Measurements from ENCODE around the gene PTPN18. TPM values are rescaled to one million over a fixed set of nuclear protein-coding genes. Genes with fewer than 3 reads are reported as not detected.

Gene PTPN18, protein sequence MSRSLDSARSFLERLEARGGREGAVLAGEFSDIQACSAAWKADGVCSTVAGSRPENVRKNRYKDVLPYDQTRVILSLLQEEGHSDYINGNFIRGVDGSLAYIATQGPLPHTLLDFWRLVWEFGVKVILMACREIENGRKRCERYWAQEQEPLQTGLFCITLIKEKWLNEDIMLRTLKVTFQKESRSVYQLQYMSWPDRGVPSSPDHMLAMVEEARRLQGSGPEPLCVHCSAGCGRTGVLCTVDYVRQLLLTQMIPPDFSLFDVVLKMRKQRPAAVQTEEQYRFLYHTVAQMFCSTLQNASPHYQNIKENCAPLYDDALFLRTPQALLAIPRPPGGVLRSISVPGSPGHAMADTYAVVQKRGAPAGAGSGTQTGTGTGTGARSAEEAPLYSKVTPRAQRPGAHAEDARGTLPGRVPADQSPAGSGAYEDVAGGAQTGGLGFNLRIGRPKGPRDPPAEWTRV
- 100 to 1,000 TPM in 1 of 2 donors, 10 to 100 TPM in 1; 61.7 to 156 TPM for total RNA-seq

DNA sequence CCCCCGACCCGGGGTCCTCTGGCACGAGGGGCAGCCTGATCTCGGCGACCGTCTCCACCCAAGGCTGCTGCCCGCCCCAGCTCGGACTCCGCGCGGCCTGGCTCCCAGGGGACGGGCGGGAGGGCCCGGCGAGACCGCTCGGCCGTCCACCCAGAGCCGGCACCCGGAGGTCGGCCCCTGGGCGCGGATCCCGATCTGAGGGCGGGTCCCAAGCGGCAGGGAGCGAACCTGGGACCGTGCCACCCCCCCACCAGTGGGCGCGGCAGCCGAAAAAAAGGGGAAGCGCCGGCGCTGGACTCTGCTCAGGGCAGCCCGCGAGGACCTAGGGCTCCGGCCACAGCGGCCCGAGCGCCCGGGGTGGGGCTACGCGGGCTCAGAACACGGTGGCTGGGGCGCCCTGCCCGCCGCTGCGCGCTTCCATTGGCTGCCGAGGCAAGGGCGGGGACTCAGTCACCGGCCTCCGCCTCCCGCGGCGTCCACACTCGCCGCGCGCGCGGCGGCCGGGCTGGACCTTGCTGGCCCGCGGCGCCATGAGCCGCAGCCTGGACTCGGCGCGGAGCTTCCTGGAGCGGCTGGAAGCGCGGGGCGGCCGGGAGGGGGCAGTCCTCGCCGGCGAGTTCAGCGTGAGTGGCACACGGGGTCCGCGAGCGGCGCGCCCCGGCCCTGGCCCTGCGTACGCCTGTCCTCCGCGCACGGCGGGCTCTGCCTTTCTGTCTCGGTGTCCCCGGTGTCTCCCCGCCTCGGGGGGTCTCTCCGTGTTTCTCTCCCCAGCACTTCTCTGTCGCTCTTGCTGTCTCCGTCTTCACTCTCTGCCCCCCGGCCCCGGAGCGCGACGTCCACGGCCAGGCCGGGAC lies at the start of gene PTPN18:
Gene PTPN18 (plus strand): TSS at position 479 of the 854 bp plus-strand sequence. CDS start 52 bp downstream, at position 531.
- Histone ChIP-seq H3K9me3 (no peaks in the 10 kb centered on the region), H3K27me3 (no peaks in the 10 kb centered on the region), H3K27ac (peak within 1 kb of the TSS; percentile 75 to 89 (median 86)), H3K4me1 (peaks cover 39% of the 10 kb centered on the region), H3K4me3 (peak within 1 kb of the TSS; percentile 60), H3K36me3 (replicated peaks in 1 of 2; ENCODE audit: insufficient read depth in 1 of 2, low read depth in 2 of 2) (no peaks in the 10 kb centered on the region)
- ATAC-seq = peak; percentile 96
- peak; percentile 90 to 94 (median 92) for DNase-seq
- intact Hi-C loops (cut with DNase I) = no loop called here
- TF ChIP-seq, protein P1, sequence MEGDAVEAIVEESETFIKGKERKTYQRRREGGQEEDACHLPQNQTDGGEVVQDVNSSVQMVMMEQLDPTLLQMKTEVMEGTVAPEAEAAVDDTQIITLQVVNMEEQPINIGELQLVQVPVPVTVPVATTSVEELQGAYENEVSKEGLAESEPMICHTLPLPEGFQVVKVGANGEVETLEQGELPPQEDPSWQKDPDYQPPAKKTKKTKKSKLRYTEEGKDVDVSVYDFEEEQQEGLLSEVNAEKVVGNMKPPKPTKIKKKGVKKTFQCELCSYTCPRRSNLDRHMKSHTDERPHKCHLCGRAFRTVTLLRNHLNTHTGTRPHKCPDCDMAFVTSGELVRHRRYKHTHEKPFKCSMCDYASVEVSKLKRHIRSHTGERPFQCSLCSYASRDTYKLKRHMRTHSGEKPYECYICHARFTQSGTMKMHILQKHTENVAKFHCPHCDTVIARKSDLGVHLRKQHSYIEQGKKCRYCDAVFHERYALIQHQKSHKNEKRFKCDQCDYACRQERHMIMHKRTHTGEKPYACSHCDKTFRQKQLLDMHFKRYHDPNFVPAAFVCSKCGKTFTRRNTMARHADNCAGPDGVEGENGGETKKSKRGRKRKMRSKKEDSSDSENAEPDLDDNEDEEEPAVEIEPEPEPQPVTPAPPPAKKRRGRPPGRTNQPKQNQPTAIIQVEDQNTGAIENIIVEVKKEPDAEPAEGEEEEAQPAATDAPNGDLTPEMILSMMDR (IDR thresholded peaks at IDR 0.05) = peak; percentile 30 to 84 (median 53)
- TF ChIP-seq POLR2A (IDR thresholded peaks at IDR 0.05) = peak; percentile 68 to 96 (median 75)
- WGBS, 2 donors = 0% methylated on average over 18 to 71 of the region's 107 CpGs

DNA sequence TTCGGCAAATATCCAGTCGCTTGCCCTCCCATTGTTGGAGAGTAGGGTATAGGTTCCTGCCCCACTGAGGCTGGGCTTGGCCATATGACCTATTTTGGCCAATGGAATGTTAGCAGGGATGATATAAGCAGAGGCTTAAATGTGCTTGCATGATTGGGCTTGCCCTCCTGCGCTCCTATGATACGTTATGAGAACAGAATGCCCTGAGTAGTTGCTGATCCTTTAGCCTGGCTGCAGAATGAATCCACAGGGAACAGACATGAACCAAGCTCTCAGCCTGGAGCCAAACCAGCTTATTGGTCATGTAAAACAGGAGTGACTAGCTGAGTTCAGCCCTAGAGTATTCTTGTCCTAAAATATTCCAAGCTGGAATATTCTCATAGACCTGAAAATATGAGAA lies 48.0 kb upstream of the PTPN18 start:
- Histone ChIP-seq H3K36me3 (replicated peaks in 1 of 2; ENCODE audit: insufficient read depth in 1 of 2, low read depth in 2 of 2) (no peaks in the 10 kb centered on the region), H3K9me3 (no peaks in the 10 kb centered on the region), H3K4me1 (no peaks in the 10 kb centered on the region), H3K27me3 (no peaks in the 10 kb centered on the region), H3K4me3 (no peak overlapping the region), H3K27ac (no peak overlapping the region)
- WGBS, 2 donors = 71 to 87% methylated on average over 4 of the region's 4 CpGs
- TF ChIP-seq, protein P1 (IDR thresholded peaks at IDR 0.05) = no peak
- no peak for TF ChIP-seq POLR2A (IDR thresholded peaks at IDR 0.05)
- no peak for ATAC-seq
- no peak for DNase-seq
- intact Hi-C loops (cut with DNase I) = no loop called here

DNA sequence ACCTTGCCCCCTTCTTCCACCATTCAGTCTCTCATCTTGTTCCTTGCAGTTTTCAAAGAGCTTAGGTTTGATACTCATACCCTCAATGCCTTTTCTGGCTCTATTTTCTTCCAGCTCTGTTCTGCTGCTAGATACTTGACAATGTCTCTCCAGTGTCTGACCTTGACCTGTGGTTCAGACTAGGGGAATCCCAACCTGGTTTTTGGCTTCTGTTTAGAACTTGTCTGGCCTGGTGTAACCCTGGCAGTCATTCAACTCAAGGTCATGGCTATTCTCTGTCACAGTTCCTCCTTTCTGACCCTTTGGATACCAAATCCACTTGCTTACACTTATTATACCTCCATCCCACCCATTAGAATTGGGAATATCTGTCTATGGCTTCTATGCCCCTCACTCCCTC lies 45.0 kb upstream of the PTPN18 start:
- Histone ChIP-seq H3K36me3 (replicated peaks in 1 of 2; ENCODE audit: insufficient read depth in 1 of 2, low read depth in 2 of 2) (no peaks in the 10 kb centered on the region), H3K27me3 (no peaks in the 10 kb centered on the region), H3K9me3 (no peaks in the 10 kb centered on the region), H3K27ac (no peak overlapping the region), H3K4me3 (no peak overlapping the region), H3K4me1 (no peaks in the 10 kb centered on the region)
- ATAC-seq (no peak), DNase-seq (no peak)
- intact Hi-C loops (cut with DNase I) = no loop called here
- TF ChIP-seq, protein P1 (IDR thresholded peaks at IDR 0.05) = no peak
- no peak for TF ChIP-seq POLR2A (IDR thresholded peaks at IDR 0.05)

DNA sequence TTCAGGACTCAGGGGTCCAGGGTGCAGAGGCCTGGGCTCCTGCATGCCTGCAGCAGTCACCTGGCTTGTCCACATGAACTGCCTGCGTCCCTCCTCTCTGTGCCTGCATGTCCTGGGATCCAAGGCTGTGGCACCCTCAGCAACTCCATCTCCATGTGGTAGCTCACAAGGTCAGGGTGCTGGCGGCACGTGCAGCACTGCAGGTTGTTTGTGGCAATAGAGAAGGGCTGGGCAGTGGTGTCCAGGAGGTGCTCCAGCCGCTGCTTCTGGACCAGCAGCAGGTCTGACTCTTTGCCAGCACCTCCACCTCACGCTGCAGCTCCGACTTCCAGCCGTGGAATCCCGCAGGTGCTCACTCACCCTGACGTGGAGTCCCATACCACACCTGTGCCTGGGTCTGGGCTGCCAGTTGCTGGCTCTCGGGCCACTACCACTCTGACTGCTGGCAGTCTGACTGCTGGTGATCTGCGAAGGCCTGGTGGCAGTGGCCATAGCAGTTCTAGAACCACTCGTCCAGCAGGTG lies 42.0 kb upstream of the PTPN18 start:
- intact Hi-C loops (cut with DNase I) = no loop called here
- no peaks in the 10 kb centered on the region for H3K27me3 ChIP-seq
- no peaks in the 10 kb centered on the region for H3K4me1 ChIP-seq
- TF ChIP-seq, protein P1 (IDR thresholded peaks at IDR 0.05) = no peak
- no peak for TF ChIP-seq POLR2A (IDR thresholded peaks at IDR 0.05)
- ATAC-seq (no peak), DNase-seq (no peak)
- H3K36me3 ChIP-seq (replicated peaks in 1 of 2; ENCODE audit: insufficient read depth in 1 of 2, low read depth in 2 of 2) = no peaks in the 10 kb centered on the region
- 67% methylated on average over 12 of the region's 12 CpGs; no CpG with 5 or more reads in 1 of the 2 donors for WGBS, 2 donors
- no peak overlapping the region for H3K4me3 ChIP-seq
- H3K9me3 ChIP-seq = no peaks in the 10 kb centered on the region
- no peak overlapping the region for H3K27ac ChIP-seq
